Ishikawa (cell line): ENCODE data around the gene C1orf87.

ENCODE experiments used
- EP300 ChIP-seq: IDR thresholded peaks from 2 replicates; pipeline ENCODE4 v1.6.1; 2012; ENCODE audit warnings: borderline replicate concordance
- MAX ChIP-seq: IDR thresholded peaks from 2 replicates; pipeline ENCODE4 v1.6.1; 2012
- RAD21 ChIP-seq: IDR thresholded peaks from 2 replicates; pipeline ENCODE4 v1.6.1; 2012; ENCODE audit warnings: low read depth
- USF1 ChIP-seq: IDR thresholded peaks from 2 replicates; pipeline ENCODE4 v1.6.1; 2012

DNA sequence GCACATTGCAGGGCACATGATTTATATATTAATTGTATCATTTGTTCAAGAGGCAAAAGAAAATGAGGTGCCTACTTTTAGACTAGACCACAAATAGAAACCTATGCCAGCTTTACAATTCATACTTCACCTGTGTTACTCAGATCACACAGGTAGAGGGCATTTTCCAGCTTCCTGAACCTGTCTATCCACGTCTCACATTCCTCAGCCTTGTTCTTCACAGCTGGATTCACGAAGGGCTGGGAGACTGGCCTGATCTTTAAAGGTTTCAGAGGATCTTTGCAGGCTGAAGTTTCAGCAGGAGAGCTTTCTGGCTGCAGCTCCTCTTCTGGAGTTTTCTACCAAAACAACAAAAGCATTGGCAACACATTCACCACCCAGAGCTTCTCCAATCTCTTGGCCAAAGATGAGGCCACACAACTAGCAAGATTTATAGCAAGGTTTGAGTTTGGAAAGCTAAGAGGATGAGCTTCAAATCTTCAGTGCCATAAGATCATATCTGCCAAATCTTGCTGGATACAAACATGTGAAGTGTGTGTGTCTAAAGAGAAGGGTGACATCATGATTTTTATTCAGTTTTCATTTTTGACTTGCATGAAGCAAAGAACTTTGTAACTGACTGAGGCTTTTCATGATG, 76.0 kb downstream of the C1orf87 start:
- TF ChIP-seq MAX (no peak), RAD21 (peak; percentile 38; the same call in 1 of the 2 replicates), EP300 (no peak), USF1 (no peak)
